GM18498 (cell line): ENCODE results near the gene TANC2.
"Not testable (repeated sequence)": the region's sequence is repeated elsewhere in the genome, so short reads cannot be mapped to it uniquely, and the experiment has no call there.

Experiments used
- ATAC-seq: cut with Tn5 transposase; IDR thresholded peaks from one replicate; pipeline ENCODE4 v1.9.1; 2021; ENCODE audit warnings: mild to moderate bottlenecking, moderate library complexity; ENCODE audit not compliant: unreplicated experiment

The TANC2 gene

DNA sequence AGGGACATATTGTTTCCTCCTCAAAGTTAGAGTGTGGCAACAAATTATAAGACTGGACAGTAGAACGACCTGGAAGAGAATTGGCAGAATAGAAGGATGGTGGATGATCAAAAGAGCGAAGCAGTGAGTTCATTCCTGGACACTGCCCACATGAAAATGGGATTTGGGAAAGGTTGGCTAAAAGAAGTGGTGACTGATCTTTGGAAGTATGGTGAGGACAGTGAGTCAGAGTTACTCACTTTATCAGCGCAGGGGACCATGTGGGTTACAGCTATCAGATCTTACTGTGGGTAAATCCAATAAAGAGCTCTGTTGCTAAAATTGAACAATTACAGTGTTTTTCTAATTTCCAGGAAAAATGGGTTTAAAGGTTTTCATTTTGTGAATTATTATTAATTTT lies 2.7 kb upstream of the TANC2 start:
- no peak for ATAC-seq

DNA sequence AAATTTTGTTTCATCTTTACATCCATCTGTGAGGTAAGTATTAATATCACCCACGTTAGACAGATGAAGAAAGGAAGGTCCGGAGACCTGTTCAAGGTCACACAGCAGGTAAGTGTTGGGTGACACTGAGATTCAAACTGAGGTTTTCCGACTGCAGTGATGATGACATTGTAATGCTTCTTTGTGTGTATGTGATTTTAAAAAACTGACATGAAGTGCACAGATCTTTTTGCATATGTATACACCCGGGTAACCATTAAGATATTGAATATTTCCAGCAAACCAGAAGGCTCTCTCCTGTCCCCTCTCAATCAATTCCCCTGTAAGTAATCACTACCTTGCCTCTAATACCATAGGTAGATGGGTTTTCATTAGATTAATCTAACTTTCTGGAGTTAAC lies 1.5 kb upstream of the TANC2 start:
- ATAC-seq = no peak

- ATAC-seq = no peak
Observed at GRCh38 chr17:62965174-62965685, 805 bp upstream of the TANC2 start.

DNA sequence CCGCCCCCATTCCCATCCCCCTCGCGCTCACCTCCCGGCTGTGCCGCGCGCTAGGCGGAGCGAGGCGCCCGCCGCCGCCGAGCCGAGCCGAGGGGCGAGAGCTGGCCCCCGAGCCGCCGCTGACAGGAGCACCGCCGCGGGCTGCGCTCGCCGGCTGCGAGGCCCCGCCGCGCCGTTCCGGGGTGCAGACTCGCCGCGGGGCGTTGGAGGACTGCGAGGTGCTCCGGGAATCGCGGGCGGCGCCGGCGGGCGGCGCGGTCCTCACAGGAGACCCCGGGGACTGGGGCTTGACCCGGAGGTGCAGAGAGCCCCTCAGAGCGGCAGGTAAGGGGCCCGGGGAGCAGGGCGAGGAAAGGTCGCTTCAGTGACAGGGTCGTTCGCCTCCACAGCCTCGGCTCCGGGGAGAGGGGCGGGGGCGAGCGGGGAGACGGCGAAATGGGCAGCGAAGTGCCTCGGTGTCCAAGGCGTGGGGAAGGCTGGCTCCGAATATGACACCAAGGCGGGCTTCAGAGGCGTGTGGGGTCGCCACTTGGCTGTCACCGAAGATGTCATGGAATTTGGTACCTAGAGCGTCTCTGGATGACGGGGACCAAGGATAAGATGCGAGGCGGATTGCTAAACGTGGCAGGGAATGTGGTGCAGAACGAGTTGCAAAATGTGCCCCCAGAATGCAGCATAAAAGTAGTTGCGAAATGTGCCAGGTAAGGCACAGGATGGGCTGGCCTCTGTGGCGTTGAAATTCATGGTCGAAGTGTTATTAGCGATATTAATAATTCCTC lies 580 bp downstream of the TANC2 start:
- ATAC-seq = no peak

- ATAC-seq = no peak
Observed at GRCh38 chr17:62967205-62967529, 1.1 kb downstream of the TANC2 start.

DNA sequence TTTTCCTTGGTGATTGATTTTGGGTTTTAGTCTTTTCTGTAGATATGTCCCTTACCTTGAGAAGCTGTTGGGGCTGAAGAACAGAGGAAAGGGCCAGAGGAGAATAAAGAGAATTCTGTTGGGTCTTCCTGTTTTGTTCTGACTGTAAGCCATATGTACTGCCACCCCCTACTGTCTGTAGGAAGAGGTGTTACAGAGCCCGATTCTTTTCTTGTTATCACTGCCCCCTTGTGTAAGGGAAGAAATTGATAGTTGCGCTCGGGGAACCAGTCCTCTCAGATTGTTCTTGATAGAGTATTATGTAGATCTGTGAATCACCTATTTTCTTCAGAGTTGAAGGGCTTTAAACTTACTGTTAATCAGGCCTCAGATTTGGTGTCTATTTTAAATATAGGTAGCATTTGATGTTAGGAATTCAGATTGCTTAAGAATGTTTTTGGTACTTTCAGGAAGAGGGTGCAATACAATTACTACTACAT lies 2.4 kb downstream of the TANC2 start:
- peak; percentile 68 for ATAC-seq

GRCh38 chr17:62970610-62971009 lies 4.6 kb downstream of the TANC2 start:
- ATAC-seq = no peak

DNA sequence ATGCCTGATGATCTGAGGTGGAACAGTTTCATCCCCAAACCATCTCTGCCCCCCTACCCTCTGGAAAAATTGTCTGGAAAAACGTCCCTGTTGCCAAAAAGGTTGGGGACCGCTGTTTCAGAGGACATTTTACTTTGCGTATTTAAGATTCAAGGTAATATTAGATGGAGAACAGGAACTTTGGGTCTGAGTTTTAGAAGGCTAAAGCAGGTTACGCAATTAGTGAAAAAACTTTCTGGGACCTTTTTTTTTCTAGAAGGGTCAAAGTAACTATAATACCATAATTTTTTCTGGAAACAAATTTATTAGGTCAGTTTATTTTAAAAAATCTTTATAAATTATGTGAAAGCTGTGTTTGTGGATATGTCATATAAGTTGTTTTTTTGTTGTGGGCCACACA lies 5.8 kb downstream of the TANC2 start:
- no peak for ATAC-seq

- no peak for ATAC-seq
Observed at GRCh38 chr17:62974788-62975187, 8.8 kb downstream of the TANC2 start.

- ATAC-seq = no peak
Observed at GRCh38 chr17:62975206-62975605, 9.2 kb downstream of the TANC2 start.

DNA sequence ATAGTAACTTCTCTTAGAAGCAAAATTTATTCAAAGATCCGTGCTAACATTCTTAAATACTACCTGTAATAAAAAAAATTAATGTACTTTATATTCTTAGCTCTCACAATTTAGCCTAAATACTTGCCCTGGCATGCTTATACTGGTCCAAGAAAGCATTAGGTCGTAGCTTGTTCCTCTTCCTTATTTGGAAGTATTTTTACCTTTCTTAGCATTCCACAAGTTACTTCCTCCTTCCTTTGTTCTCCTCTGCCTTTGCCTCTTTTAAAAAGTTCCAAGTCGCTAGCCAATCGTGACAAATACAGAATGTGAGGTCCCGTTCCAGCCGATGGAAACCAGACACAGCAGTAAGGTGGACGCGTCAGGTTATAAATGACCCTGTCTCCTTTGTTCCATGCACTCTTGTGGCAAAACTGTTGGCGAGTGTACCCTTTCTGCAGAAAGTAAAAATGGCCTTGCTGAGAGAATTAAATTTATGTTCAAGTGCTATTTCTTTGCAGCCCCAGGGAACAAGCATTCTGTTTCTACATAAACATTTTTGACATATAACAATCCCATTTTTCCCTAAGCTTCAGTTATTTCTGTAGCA lies 10.7 kb downstream of the TANC2 start:
- ATAC-seq = not testable (repeated sequence)

DNA sequence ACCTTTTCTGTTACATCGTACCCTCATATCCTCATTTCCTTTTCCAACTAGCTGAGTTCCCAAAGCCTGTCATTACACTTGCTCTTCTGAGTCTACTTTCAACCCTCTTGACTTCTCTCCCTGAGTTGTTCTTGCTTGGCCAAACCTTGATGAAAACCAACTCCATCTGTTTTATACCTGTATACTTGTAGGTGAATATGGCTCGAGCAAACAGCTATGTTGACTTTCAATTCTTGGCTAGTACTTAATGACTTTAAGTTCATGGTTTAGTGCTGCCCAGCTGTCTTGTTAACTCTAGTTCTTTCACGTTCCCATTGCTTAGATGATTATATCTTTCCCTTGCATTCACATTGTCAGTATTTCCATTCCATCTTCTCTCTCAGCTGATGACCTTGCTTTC lies 14.8 kb downstream of the TANC2 start:
- ATAC-seq = no peak

- no peak for ATAC-seq
Observed at GRCh38 chr17:62981933-62982332, 15.9 kb downstream of the TANC2 start.

DNA sequence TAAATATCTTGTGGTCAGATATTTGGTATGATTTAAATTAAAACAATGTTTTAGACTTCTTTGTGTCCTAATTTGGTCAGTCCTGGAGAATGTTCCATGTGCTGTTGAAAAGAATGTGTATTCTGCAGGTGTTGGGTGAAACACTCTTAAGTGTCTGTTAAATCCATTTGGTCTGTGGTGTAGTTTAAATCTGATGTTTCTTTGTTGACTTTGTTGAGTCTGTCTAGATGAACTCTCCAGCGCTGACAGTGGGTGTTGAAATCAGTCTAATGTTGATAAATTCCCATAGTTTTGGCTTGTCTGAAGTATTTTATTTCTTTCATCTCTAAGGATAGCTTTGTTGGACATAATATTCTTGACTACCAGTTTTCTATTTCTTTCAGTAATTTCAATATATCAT lies 18.8 kb downstream of the TANC2 start:
- no peak for ATAC-seq

DNA sequence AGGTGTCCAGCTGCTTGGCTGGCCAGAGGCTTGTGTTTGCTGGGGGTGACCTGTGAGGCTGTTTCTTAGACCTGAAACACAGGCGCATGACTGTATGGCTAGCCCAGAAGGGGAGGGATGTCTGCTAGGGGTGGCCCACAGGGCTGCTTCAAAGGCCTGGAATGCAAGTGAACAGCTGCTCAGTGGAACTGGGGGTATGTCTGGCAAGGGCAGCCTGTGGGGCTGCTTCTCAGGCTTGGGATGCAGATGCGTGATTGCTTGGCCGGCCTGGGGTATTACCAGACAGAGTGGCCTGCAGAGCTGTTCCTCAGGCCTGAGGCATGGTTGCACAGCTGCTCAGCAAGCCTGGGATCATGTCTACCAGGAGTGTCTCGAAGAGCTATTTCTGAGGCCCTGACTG lies 20.5 kb downstream of the TANC2 start:
- no peak for ATAC-seq

- ATAC-seq = no peak
Observed at GRCh38 chr17:62987136-62987535, 21.1 kb downstream of the TANC2 start.

GRCh38 chr17:62989501-62989900 lies 23.5 kb downstream of the TANC2 start:
- no peak for ATAC-seq

- no peak for ATAC-seq
Observed at GRCh38 chr17:62994931-62995330, 28.9 kb downstream of the TANC2 start.

DNA sequence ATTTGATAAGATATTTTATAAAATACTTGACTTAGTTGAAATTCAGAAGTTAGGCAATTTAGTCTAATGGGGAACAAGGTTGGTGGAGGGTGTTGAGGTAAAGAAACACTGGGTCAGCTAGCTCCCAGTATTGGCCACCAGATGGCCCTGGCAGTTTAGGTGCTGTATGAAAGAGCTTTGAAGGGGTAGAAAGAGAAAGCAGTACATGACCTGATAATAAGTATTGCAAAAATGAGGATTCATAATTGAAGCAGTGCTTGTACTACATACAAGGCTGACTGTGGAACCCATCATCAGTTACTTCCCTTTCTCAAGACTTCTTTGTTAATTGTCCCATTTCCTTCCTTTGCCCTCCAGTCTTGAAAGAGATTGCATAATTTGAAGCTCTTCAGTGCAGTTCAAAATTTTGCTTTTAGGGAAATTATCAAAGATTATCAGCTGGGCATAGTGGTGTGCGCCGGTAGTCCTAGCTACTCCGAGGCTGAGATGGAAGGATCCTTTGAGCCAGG lies 29.4 kb downstream of the TANC2 start:
- ATAC-seq = no peak

DNA sequence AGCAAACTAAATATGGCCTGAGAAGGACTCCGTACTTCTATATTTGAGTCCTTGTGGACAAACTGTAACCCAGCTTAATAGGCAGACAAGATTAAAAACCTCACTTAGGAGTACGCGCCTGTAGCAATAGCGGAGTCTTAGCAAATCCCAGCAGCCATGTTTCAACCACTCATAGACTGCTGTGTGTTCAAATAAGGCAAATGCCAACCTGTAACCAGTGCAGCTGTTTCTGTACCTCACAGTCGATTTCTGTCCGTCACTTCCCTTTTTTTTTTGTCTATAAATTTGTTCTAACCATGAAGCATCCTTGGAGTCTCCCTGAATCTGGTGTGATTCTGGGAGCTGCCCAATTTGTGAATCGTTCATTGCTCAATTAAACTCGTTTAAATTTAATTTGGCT lies 30.2 kb downstream of the TANC2 start:
- ATAC-seq = no peak

DNA sequence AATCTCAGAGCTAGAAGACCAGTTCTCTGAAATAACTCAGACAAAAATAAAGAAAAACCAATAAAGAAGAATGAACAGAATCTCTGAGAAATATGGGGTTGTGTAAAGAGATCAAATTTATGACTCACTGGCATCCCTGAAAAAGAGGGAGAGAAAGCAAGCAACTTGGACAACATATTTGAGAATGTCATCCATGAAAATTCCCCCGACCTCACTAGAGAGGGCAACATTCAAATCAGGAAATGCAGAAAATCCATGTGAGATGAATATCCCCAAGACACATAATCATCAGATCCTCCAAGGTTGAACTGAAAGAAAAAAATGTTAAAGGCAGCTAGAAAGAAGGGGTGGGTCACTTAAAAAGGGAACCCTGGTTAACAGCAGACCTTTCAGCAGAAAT lies 32.1 kb downstream of the TANC2 start:
- ATAC-seq = no peak

DNA sequence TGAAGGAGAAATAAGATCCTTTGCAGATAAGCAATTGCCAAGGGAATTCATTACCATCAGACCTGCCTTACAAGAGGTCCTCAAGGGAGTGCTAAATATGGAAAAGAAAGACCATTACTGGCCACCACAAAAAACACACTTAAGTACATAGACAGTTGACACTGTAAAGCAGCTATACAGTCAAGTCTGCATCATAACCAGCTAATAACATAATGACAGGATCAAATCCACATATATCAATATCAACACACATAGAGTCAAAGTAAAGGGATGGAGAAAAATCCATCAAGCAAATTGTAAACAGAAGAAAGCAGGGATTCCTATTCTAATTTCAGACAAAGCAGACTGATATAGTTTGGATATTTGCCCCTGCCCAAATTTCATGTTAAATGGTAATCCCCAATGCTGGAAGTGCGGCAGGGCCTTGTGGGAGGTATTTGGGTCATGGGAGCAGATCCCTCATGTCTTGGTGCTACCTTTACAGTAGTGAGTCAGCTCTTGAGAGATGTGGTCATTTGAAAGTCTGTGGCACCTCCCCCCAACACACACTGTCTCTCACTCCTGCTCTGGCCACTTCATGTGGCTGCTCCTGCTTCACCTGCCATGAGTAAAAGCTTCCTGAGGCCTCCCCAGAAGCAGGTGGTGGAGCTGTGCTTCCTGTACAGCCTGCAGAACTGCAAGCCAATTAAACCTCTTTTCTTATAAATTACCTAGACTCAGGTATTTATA lies 32.8 kb downstream of the TANC2 start:
- no peak for ATAC-seq
